WI38 (cell line): Measurements from ENCODE around the gene IDS.

Experiments
- H3K4me3 ChIP-seq: 2 replicates; pipeline ENCODE4 v1.5.1; 2011; ENCODE audit warnings: low read depth, mild to moderate bottlenecking, control low read depth, low read length
- CTCF ChIP-seq: IDR thresholded peaks from 2 replicates; pipeline ENCODE4 v1.5.1; 2012; ENCODE audit warnings: low read depth, mild to moderate bottlenecking, control low read depth, low read length

The IDS gene

GRCh38 chrX:149453030-149453429 is 52.1 kb downstream of the IDS start:
- H3K4me3 ChIP-seq, result no peak overlapping the region
- no peak for TF ChIP-seq CTCF

- no peak overlapping the region for H3K4me3 ChIP-seq
- TF ChIP-seq CTCF, result no peak
These were observed 71.7 kb downstream of the IDS start for GRCh38 chrX:149433451-149433850.

GRCh38 chrX:149433051-149433450 is 72.1 kb downstream of the IDS start:
- no peak overlapping the region for H3K4me3 ChIP-seq
- TF ChIP-seq CTCF, result no peak
